ENCODE results near the gene XCL1.
"Not testable (repeated sequence)": the region's sequence is repeated elsewhere in the genome, so short reads cannot be mapped to it uniquely, and the experiment has no call there.

The XCL1 gene

GRCh38 chr1:168545678-168546552 lies 30.5 kb upstream of the XCL1 start:
- not testable (repeated sequence) for H3K4me3 ChIP-seq (replicated peaks; ENCODE audit: low read depth, low read length); H3K27me3 ChIP-seq (replicated peaks; ENCODE audit: control insufficient read depth, insufficient read depth, low read length); DNase-seq (ENCODE audit: extremely low read depth, insufficient read length); H3K36me3 ChIP-seq (ENCODE audit: control insufficient read depth, insufficient read depth, low read length)
- TF ChIP-seq, protein P1, sequence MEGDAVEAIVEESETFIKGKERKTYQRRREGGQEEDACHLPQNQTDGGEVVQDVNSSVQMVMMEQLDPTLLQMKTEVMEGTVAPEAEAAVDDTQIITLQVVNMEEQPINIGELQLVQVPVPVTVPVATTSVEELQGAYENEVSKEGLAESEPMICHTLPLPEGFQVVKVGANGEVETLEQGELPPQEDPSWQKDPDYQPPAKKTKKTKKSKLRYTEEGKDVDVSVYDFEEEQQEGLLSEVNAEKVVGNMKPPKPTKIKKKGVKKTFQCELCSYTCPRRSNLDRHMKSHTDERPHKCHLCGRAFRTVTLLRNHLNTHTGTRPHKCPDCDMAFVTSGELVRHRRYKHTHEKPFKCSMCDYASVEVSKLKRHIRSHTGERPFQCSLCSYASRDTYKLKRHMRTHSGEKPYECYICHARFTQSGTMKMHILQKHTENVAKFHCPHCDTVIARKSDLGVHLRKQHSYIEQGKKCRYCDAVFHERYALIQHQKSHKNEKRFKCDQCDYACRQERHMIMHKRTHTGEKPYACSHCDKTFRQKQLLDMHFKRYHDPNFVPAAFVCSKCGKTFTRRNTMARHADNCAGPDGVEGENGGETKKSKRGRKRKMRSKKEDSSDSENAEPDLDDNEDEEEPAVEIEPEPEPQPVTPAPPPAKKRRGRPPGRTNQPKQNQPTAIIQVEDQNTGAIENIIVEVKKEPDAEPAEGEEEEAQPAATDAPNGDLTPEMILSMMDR (IDR thresholded peaks at IDR 0.05; ENCODE audit: insufficient read depth, low read length, poor library complexity, severe bottlenecking) = peak; percentile 48

DNA sequence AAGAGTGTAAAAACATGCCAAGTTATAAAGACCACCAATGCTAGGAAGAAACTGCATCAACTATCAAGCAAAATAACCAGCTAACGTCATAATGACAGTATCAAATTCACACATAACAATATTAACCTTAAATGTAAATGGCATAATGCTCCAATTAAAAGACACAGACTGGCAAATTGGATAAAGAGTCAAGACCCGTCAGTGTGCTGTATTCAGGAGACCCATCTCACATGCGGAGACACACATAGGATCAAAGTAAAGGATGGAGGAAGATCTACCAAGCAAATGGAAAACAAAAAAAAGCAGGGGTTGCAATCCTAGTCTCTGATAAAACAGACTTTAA lies 29.9 kb upstream of the XCL1 start:
- H3K36me3 ChIP-seq (ENCODE audit: control insufficient read depth, insufficient read depth, low read length); H3K4me3 ChIP-seq (replicated peaks; ENCODE audit: low read depth, low read length); H3K27me3 ChIP-seq (replicated peaks; ENCODE audit: control insufficient read depth, insufficient read depth, low read length); DNase-seq (ENCODE audit: extremely low read depth, insufficient read length): not testable (repeated sequence)

GRCh38 chr1:168550971-168551370 lies 25.4 kb upstream of the XCL1 start:
- DNase-seq (ENCODE audit: extremely low read depth, insufficient read length) = no peak

DNA sequence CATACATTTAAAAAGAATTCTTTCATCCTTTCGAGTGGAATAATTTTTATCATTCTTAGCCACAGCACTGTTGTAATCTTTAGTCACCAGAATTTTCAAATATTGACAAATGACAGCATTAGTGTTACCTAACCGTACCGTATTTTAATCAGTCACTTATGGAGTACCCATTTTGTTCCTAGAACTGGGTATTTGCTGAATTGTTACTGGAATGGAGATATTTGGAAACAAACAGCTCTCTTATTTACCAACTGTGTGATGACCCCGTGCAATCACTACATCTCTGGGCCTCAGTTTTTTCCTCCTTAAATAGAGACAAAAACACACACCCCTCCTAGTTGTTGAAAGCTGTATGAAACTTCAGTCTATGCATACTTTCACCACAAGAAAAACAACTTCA lies 24.7 kb upstream of the XCL1 start:
- DNase-seq (ENCODE audit: extremely low read depth, insufficient read length) = no peak
- H3K4me3 ChIP-seq (replicated peaks; ENCODE audit: low read depth, low read length) = no peak overlapping the region
- H3K36me3 ChIP-seq (ENCODE audit: control insufficient read depth, insufficient read depth, low read length) = no peaks in the 10 kb centered on the region
- no peaks in the 10 kb centered on the region; the same call in 1 of the 2 replicates for H3K27me3 ChIP-seq (replicated peaks; ENCODE audit: control insufficient read depth, insufficient read depth, low read length)
- TF ChIP-seq, protein P1 (IDR thresholded peaks at IDR 0.05; ENCODE audit: insufficient read depth, low read length, poor library complexity, severe bottlenecking) = no peak

More at GRCh38 chr1:168550971-168551370, 25.4 kb upstream of the XCL1 start:
- Histone ChIP-seq H3K36me3 (ENCODE audit: control insufficient read depth, insufficient read depth, low read length) (no peaks in the 10 kb centered on the region), H3K27me3 (replicated peaks; ENCODE audit: control insufficient read depth, insufficient read depth, low read length) (no peaks in the 10 kb centered on the region; the same call in 1 of the 2 replicates), H3K4me3 (replicated peaks; ENCODE audit: low read depth, low read length) (no peak overlapping the region)
- TF ChIP-seq, protein P1 (IDR thresholded peaks at IDR 0.05; ENCODE audit: insufficient read depth, low read length, poor library complexity, severe bottlenecking) = no peak

GRCh38 chr1:168552961-168553360 lies 23.4 kb upstream of the XCL1 start:
- no peak for DNase-seq (ENCODE audit: extremely low read depth, insufficient read length)
- TF ChIP-seq, protein P1 (IDR thresholded peaks at IDR 0.05; ENCODE audit: insufficient read depth, low read length, poor library complexity, severe bottlenecking) = no peak
- Histone ChIP-seq H3K36me3 (ENCODE audit: control insufficient read depth, insufficient read depth, low read length) (no peaks in the 10 kb centered on the region), H3K27me3 (replicated peaks; ENCODE audit: control insufficient read depth, insufficient read depth, low read length) (no peaks in the 10 kb centered on the region; the same call in 1 of the 2 replicates), H3K4me3 (replicated peaks; ENCODE audit: low read depth, low read length) (no peak overlapping the region)

DNA sequence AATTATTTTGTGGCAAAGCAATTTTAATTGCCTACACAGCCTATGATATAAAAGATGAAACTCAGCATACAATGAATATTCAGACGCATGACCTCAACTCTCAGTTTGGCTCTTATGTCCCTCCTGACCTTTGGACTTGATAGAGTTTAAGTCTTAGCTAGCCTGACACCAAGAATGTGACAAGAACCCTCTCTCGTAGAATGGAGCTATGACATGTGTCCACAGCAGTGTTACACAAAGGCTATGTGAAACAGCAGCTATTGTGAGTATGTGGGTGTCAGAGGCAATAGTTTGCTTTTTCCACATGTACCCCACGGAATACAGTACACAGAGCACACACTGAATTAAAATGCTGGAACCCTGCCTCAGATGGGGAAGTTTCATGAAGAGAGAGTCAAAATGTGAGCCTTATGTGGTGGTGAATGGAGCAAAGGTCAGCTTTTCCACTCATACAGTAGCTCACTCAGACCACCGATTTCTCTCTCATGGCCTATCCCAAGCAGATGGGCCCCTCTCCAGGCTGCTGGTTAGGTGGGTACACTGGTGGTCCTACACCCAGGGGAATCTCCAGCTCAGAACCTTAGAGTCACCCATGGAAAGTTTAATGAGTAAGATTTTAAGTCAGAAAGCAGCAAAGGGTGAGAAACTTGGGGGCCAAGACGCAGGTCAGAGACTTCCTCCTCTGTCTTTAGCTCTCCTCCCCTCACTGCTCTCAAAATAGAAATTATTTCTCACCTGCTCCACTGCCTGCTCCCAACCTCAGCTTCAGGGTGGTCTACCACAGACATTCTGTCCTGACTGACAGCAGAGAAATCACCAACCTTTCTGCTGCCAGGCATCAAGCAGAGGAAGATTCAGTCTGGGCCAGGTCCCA lies 22.5 kb upstream of the XCL1 start:
- peak; percentile 29 for DNase-seq (ENCODE audit: extremely low read depth, insufficient read length)
- no peaks in the 10 kb centered on the region for H3K36me3 ChIP-seq (ENCODE audit: control insufficient read depth, insufficient read depth, low read length)
- H3K4me3 ChIP-seq (replicated peaks; ENCODE audit: low read depth, low read length) = no peak overlapping the region
- TF ChIP-seq, protein P1 (IDR thresholded peaks at IDR 0.05; ENCODE audit: insufficient read depth, low read length, poor library complexity, severe bottlenecking) = no peak
- H3K27me3 ChIP-seq (replicated peaks; ENCODE audit: control insufficient read depth, insufficient read depth, low read length) = no peaks in the 10 kb centered on the region; the same call in 1 of the 2 replicates
